Ramos (cell line): Measurements from ENCODE around the gene OPCML.

Source experiments
- in situ Hi-C: fragments of 300-500 bp; cut with MboI; formaldehyde crosslinking; loops from one replicate; pipeline ENCODE4 v1.14.3; 2022; ENCODE audit warnings: low sequenced_read_pairs; ENCODE audit not compliant: unreplicated experiment

Gene OPCML

GRCh38 chr11:132674151-132674550 lies 858.1 kb downstream of the OPCML start:
- in situ Hi-C loops = no loop called here

GRCh38 chr11:132671851-132672370 lies 860.4 kb downstream of the OPCML start:
- in situ Hi-C loops = no loop called here

- in situ Hi-C loops = no loop called here
These were observed 861.2 kb downstream of the OPCML start for GRCh38 chr11:132670921-132671675.

GRCh38 chr11:132669949-132670348 lies 862.4 kb downstream of the OPCML start:
- in situ Hi-C loops = no loop called here

GRCh38 chr11:132665205-132665604 lies 867.1 kb downstream of the OPCML start:
- in situ Hi-C loops = no loop called here

- in situ Hi-C loops = no loop called here
These were observed 873.6 kb downstream of the OPCML start for GRCh38 chr11:132658696-132659095.

GRCh38 chr11:132658004-132658403 lies 874.3 kb downstream of the OPCML start:
- in situ Hi-C loops = no loop called here

GRCh38 chr11:132655187-132655855 lies 877.0 kb downstream of the OPCML start:
- in situ Hi-C loops = no loop called here

GRCh38 chr11:132653237-132653636 lies 879.1 kb downstream of the OPCML start:
- in situ Hi-C loops = no loop called here

GRCh38 chr11:132650969-132651720 lies 881.2 kb downstream of the OPCML start:
- in situ Hi-C loops = no loop called here

- in situ Hi-C loops = no loop called here
These were observed 883.0 kb downstream of the OPCML start for GRCh38 chr11:132649277-132649676.

- in situ Hi-C loops = no loop called here
These were observed 883.5 kb downstream of the OPCML start for GRCh38 chr11:132648851-132649250.

- in situ Hi-C loops = no loop called here
These were observed 885.4 kb downstream of the OPCML start for GRCh38 chr11:132646890-132647289.

GRCh38 chr11:132644520-132645239 lies 887.6 kb downstream of the OPCML start:
- in situ Hi-C loops = no loop called here

GRCh38 chr11:132643239-132643638 lies 889.1 kb downstream of the OPCML start:
- in situ Hi-C loops = no loop called here

- in situ Hi-C loops = no loop called here
These were observed 891.3 kb downstream of the OPCML start for GRCh38 chr11:132640952-132641351.

- in situ Hi-C loops = no loop called here
These were observed 892.3 kb downstream of the OPCML start for GRCh38 chr11:132639986-132640385.

- in situ Hi-C loops = no loop called here
These were observed 892.9 kb downstream of the OPCML start for GRCh38 chr11:132639403-132639802.

- in situ Hi-C loops = no loop called here
These were observed 893.9 kb downstream of the OPCML start for GRCh38 chr11:132638423-132638822.

- in situ Hi-C loops = no loop called here
These were observed 895.8 kb downstream of the OPCML start for GRCh38 chr11:132636523-132636922.
